Naive thymus-derived CD8-positive, alpha-beta T cell (primary cell): ENCODE measurements around the gene TULP4. TPM values are rescaled to one million over a fixed set of nuclear protein-coding genes. Genes with fewer than 3 reads are reported as not detected.

ENCODE experiments used
- ATAC-seq, 2 donors: fragments of 150-1000 bp; cut with Tn5 transposase in 1 of 2; sonication (Bioruptor Pico), chemical (Tn5 transposase) in 1 of 2; 1 replicate in 1 of 2; 2 replicates in 1 of 2; pipeline ENCODE4 v1.10.0; 2021; ENCODE audit warnings: mild to moderate bottlenecking in 2 of 2, moderate library complexity in 2 of 2
- POLR2A ChIA-PET: fragments of 350-600 bp; sonication (Branson Sonifier 250); formaldehyde crosslinking; loops from one replicate; lab custom pipeline; 2021; ENCODE audit warnings: antibody characterized with exemption; lab: Charles Lee
- DNase-seq, 10 donors: peaks; one replicate each; pipeline versions ENCODE4 v3.0.0 to v3.0.0-alpha.2; 2020 to 2022
- H3K27ac Mint-ChIP-seq, 10 donors: one replicate each; pipeline ENCODE4 v1.8.0; 2020 to 2022; ENCODE audit warnings: mild to moderate bottlenecking in 10 of 10, mixed read lengths in 10 of 10, moderate library complexity in 4 of 10, inconsistent platforms in 1 of 10
- H3K27me3 Mint-ChIP-seq, 5 donors: one replicate each; pipeline ENCODE4 v1.8.0; 2021 to 2022; ENCODE audit warnings: mixed read lengths in 5 of 5
- H3K36me3 Mint-ChIP-seq, 3 donors: one replicate each; pipeline ENCODE4 v1.8.0; 2020 to 2022; ENCODE audit warnings: mixed read lengths in 3 of 3, mild to moderate bottlenecking in 2 of 3, inconsistent platforms in 1 of 3
- H3K4me1 Mint-ChIP-seq, 4 donors: one replicate each; pipeline ENCODE4 v1.8.0; 2021 to 2022; ENCODE audit warnings: mixed read lengths in 4 of 4
- H3K4me3 Mint-ChIP-seq, 10 donors: one replicate each; pipeline ENCODE4 v1.8.0; 2020 to 2022; ENCODE audit warnings: mild to moderate bottlenecking in 10 of 10, mixed read lengths in 10 of 10, moderate library complexity in 6 of 10, inconsistent platforms in 1 of 10
- H3K9me3 Mint-ChIP-seq, 9 donors: one replicate each; pipeline ENCODE4 v1.8.0; 2020 to 2022; ENCODE audit warnings: mixed read lengths in 9 of 9, mild to moderate bottlenecking in 3 of 9, inconsistent platforms in 1 of 9, moderate library complexity in 1 of 9
- polyA plus RNA-seq, 3 donors: library from polyadenylated mRNA; unstranded; fragments of 300-500 nt; fragmentation: Illumina TruSeq; gene quantifications; one replicate each; pipeline ENCODE4 v1.2.3, GENCODE V29; 2021
- total RNA-seq, 8 experiments: library from RNA in 2 of 8; stranded (reverse) in 2 of 8; gene quantifications; one replicate each; pipeline ENCODE4 v1.2.3 and lab custom pipeline; 2021 to 2026

Gene TULP4
- total and polyA plus RNA-seq, 5 experiments from 2014 or later: 18.9 to 59.5 (median 25.8) TPM

GRCh38 chr6:158408013-158408412, 95.7 kb downstream of the TULP4 start:
- no peak for ATAC-seq
- POLR2A ChIA-PET: no interaction called here
- Mint-ChIP-seq H3K36me3 (peaks cover 0 to 8% (median 4%) of the 10 kb centered on the region in 3 donors), H3K9me3 (no peaks in the 10 kb centered on the region), H3K4me1 (peaks cover 9 to 15% (median 10%) of the 10 kb centered on the region in 4 donors), H3K27ac (peak overlapping the region in 3 of 10 donors; percentile 40 to 63 (median 56)), H3K4me3 (no peak overlapping the region), H3K27me3 (no peaks in the 10 kb centered on the region)
- DNase-seq: no peak

DNA sequence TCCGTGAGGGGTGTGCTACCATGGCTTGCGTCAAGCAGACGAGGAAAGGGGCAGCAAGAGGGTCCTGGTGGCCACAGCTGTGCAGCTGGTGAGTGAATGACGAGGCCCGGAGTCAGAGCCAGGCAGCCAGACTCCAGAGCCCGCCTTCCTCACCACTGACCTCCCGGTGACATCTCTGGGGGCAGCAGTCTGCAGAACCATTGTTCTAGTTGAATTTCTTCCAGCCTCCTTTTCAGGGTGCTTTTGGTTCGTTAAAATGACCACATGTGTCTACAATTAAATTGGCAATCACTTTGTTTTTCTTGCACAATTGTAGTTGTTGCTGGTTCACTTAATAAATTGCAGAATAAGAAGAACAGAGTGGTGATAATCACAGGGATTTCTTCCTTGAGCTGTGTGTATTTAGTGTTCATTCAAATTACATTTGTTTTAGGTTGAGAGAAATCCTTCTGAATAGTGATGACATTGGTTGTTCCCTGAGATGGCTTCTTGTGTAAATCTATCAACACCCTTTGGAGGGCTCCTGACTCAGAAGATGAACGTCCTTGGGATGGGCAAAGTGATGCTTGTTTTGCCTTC, 96.4 kb downstream of the TULP4 start:
- Mint-ChIP-seq H3K4me3 (no peak overlapping the region), H3K36me3 (peaks cover 3 to 15% (median 9%) of the 10 kb centered on the region in 3 donors), H3K4me1 (peaks cover 9 to 15% (median 11%) of the 10 kb centered on the region in 4 donors), H3K27ac (peak overlapping the region in 1 of 10 donors; percentile 24), H3K27me3 (no peaks in the 10 kb centered on the region), H3K9me3 (no peaks in the 10 kb centered on the region)
- POLR2A ChIA-PET: no interaction called here
- DNase-seq (no peak), ATAC-seq (no peak)

GRCh38 chr6:158409451-158409850, 97.2 kb downstream of the TULP4 start:
- Mint-ChIP-seq H3K4me1 (peaks cover 9 to 15% (median 11%) of the 10 kb centered on the region in 4 donors), H3K9me3 (no peaks in the 10 kb centered on the region), H3K27ac (peak overlapping the region in 2 of 10 donors; percentile 24 to 77), H3K36me3 (peaks cover 5 to 21% (median 16%) of the 10 kb centered on the region in 3 donors), H3K4me3 (no peak overlapping the region), H3K27me3 (no peaks in the 10 kb centered on the region)
- no peak for DNase-seq
- POLR2A ChIA-PET: no interaction called here
- no peak for ATAC-seq

DNA sequence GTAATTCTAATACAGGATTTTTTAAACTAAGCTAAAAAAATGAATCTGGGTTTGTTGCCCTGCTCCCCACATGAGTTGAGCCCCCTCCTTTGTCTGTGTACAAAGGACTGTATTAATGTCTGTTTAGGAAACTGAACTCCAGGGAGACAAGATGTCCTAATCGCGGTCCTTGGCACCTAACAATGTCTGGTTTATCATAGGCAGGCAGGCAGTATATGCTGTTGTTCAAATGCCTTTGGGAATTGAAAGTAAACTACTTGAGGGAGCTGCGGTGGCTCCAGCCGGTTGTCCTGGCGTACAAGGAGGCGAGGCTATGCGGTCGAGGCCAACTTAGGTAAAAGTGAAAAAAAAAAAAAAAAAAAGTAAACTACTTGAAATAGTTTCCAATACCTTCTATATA, 98.5 kb downstream of the TULP4 start:
- no peak overlapping the region for H3K4me3 Mint-ChIP-seq
- no peak overlapping the region for H3K27ac Mint-ChIP-seq
- no peaks in the 10 kb centered on the region for H3K27me3 Mint-ChIP-seq
- DNase-seq (no peak), ATAC-seq (no peak)
- no peaks in the 10 kb centered on the region for H3K9me3 Mint-ChIP-seq
- POLR2A ChIA-PET: no interaction called here
- peaks cover 7 to 15% (median 10%) of the 10 kb centered on the region in 4 donors for H3K4me1 Mint-ChIP-seq
- H3K36me3 Mint-ChIP-seq: peaks cover 5 to 24% (median 23%) of the 10 kb centered on the region in 3 donors

- H3K27ac Mint-ChIP-seq: no peak overlapping the region
- no peak for ATAC-seq
- no peaks in the 10 kb centered on the region for H3K27me3 Mint-ChIP-seq
- H3K36me3 Mint-ChIP-seq: peaks cover 5 to 34% (median 28%) of the 10 kb centered on the region in 3 donors
- H3K4me3 Mint-ChIP-seq: no peak overlapping the region
- POLR2A ChIA-PET: no interaction called here
- peaks cover 7 to 15% (median 10%) of the 10 kb centered on the region in 4 donors for H3K4me1 Mint-ChIP-seq
- no peak for DNase-seq
- H3K9me3 Mint-ChIP-seq: no peaks in the 10 kb centered on the region
These were observed 99.7 kb downstream of the TULP4 start for GRCh38 chr6:158411998-158412397.

DNA sequence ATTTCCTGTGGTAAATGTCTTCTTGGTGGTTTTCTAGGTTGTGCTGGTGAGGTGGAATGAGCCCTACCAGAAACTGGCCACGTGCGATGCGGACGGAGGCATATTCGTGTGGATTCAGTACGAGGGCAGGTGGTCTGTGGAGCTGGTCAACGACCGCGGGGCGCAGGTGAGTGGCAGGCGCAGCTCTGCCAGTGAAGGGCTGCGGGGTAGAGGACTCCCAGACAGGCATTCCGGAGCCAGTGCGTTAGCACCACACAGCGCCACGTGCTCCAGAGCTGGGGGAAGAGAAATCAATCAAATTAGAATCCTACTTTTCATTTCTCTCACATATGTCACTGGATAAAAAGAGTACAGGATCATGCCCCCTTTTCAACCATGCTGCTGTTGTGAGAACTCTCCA, 100.8 kb downstream of the TULP4 start:
- Mint-ChIP-seq H3K4me1 (peaks cover 6 to 13% (median 8%) of the 10 kb centered on the region in 4 donors), H3K27me3 (no peaks in the 10 kb centered on the region), H3K4me3 (no peak overlapping the region), H3K27ac (peak overlapping the region in 1 of 10 donors; percentile 11), H3K36me3 (peaks cover 13 to 41% (median 37%) of the 10 kb centered on the region in 3 donors), H3K9me3 (peaks cover 0 to 8% (median 0%) of the 10 kb centered on the region in 9 donors)
- ATAC-seq (no peak), DNase-seq (no peak)
- POLR2A ChIA-PET: no interaction called here

DNA sequence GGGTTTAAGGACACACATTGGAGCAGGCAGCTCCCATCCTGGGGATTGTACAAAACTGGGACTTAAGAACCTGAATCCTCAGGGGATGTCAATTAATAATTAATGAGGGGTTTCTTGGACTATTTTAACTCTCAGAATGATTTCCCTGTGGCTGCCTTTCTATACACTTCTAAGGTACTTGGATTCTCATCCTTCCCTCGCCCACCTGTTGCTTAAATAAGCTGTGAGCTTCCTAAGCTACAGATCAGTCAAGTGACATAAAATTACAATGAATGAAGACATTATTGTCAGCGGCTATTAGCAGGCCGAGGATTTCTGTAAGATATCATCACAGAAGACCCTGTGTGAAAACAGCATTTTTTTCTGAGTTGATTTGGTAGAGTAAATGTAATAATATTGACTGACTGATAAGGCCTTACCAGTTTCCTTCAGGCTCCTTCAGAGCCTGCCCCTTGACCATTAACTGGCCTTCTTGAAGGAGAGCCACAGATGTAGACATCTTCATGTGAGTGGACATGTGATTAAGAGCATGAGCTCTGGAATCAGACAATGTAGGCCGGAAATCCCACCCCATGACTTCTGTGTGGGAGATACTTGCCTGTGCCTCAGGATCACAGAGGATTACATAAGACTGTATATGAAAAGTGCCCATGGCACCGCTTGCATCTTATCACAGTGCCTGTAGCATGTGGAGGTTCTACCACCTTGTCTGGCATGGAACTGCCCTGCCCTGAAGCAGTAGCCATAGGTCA, 101.7 kb downstream of the TULP4 start:
- Mint-ChIP-seq H3K4me1 (peaks cover 4 to 9% (median 6%) of the 10 kb centered on the region in 4 donors), H3K27ac (peak overlapping the region in 2 of 10 donors; percentile 3 to 21), H3K36me3 (peaks cover 13 to 48% (median 37%) of the 10 kb centered on the region in 3 donors), H3K27me3 (no peaks in the 10 kb centered on the region), H3K9me3 (peaks cover 0 to 8% (median 0%) of the 10 kb centered on the region in 9 donors), H3K4me3 (no peak overlapping the region)
- DNase-seq (no peak), ATAC-seq (no peak)
- POLR2A ChIA-PET: no interaction called here

GRCh38 chr6:158414851-158415262, 102.6 kb downstream of the TULP4 start:
- ATAC-seq: no peak
- peaks cover 19 to 49% (median 37%) of the 10 kb centered on the region in 3 donors for H3K36me3 Mint-ChIP-seq
- H3K4me1 Mint-ChIP-seq: peaks cover 0 to 3% (median under 1%) of the 10 kb centered on the region in 4 donors

DNA sequence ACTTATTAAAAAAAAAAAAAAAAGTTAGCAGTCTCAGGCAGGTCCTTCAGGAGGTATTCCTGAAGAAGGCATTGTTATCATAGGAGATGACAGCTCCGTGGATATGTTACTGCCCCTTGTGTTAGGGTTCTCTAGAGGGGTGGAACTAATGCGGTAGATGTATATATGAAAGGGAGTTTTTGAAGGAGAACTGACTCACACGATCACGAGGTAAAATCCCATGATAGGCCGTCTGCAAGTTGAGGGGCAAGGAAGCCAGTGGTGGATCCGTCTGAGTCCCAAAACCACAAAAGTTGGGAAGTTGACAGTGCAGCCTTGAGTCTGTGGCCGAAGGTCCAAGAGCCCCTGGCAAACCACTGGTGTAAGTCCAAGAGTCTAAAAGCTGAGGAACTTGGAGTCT, 103.4 kb downstream of the TULP4 start:
- H3K27me3 Mint-ChIP-seq: no peaks in the 10 kb centered on the region
- no peak for DNase-seq
- H3K27ac Mint-ChIP-seq: no peak overlapping the region
- peaks cover 0 to 3% (median 0%) of the 10 kb centered on the region in 4 donors for H3K4me1 Mint-ChIP-seq
- POLR2A ChIA-PET: interaction anchor here (0.7 kb wide), 1 partner anchor 33 kb away, joined by 3 read pairs; no protein-coding TSS in a partner anchor
- peaks cover 0 to 8% (median 3%) of the 10 kb centered on the region in 9 donors for H3K9me3 Mint-ChIP-seq
- no peak for ATAC-seq
- H3K4me3 Mint-ChIP-seq: no peak overlapping the region
- peaks cover 19 to 52% (median 37%) of the 10 kb centered on the region in 3 donors for H3K36me3 Mint-ChIP-seq

More at GRCh38 chr6:158414851-158415262, 102.6 kb downstream of the TULP4 start:
- POLR2A ChIA-PET: interaction anchor here (0.7 kb wide), 1 partner anchor 33 kb away, joined by 3 read pairs; no protein-coding TSS in a partner anchor
- Mint-ChIP-seq H3K4me3 (no peak overlapping the region), H3K9me3 (peaks cover 0 to 8% (median 3%) of the 10 kb centered on the region in 9 donors), H3K27me3 (no peaks in the 10 kb centered on the region), H3K27ac (no peak overlapping the region)
- no peak for DNase-seq

- Mint-ChIP-seq H3K27me3 (no peaks in the 10 kb centered on the region), H3K27ac (peak overlapping the region in 1 of 10 donors; percentile 18), H3K36me3 (peaks cover 19 to 54% (median 37%) of the 10 kb centered on the region in 3 donors), H3K4me1 (peaks cover 0 to 3% (median 0%) of the 10 kb centered on the region in 4 donors), H3K9me3 (peaks cover 0 to 8% (median 3%) of the 10 kb centered on the region in 9 donors), H3K4me3 (no peak overlapping the region)
- DNase-seq (no peak), ATAC-seq (no peak)
- POLR2A ChIA-PET: no interaction called here
These were observed 104.9 kb downstream of the TULP4 start for GRCh38 chr6:158416883-158417759.

GRCh38 chr6:158417760-158418098, 105.5 kb downstream of the TULP4 start:
- H3K36me3 Mint-ChIP-seq: peaks cover 19 to 54% (median 35%) of the 10 kb centered on the region in 3 donors
- POLR2A ChIA-PET: no interaction called here
- DNase-seq (no peak), ATAC-seq (no peak)
- no peak overlapping the region for H3K4me3 Mint-ChIP-seq
- peaks cover 0 to 3% (median 0%) of the 10 kb centered on the region in 4 donors for H3K4me1 Mint-ChIP-seq
- H3K27me3 Mint-ChIP-seq: no peaks in the 10 kb centered on the region
- peaks cover 0 to 9% (median 4%) of the 10 kb centered on the region in 9 donors for H3K9me3 Mint-ChIP-seq
- H3K27ac Mint-ChIP-seq: no peak overlapping the region

- peaks cover 17 to 47% (median 28%) of the 10 kb centered on the region in 3 donors for H3K36me3 Mint-ChIP-seq
- no peak for ATAC-seq
- DNase-seq: no peak
These were observed 106.2 kb downstream of the TULP4 start for GRCh38 chr6:158418501-158418900.

More at GRCh38 chr6:158418501-158418900, 106.2 kb downstream of the TULP4 start:
- Mint-ChIP-seq H3K27me3 (no peaks in the 10 kb centered on the region), H3K27ac (no peak overlapping the region), H3K9me3 (peaks cover 0 to 9% (median 4%) of the 10 kb centered on the region in 9 donors), H3K4me3 (no peak overlapping the region), H3K4me1 (peaks cover 0 to 1% (median 0%) of the 10 kb centered on the region in 4 donors)
- POLR2A ChIA-PET: no interaction called here
